Body of pancreas (tissue), 4 donors: Measurements from ENCODE around the gene NEB. TPM values are rescaled to one million over a fixed set of nuclear protein-coding genes. Genes with fewer than 3 reads are reported as not detected.

ENCODE experiments used
- ATAC-seq: fragments of 150-250 bp; one replicate; pipeline ENCODE4 v1.9.1; 2016
- DNase-seq, 4 donors: peaks; one replicate each; pipeline ENCODE4 v3.0.0-alpha.2; 2019
- H3K27ac ChIP-seq, 4 donors: fragments of 200-600 bp; sonication (generic); 1 replicate in 3 of 4; 2 replicates in 1 of 4; pipeline versions ENCODE4 v1.5.1 to v1.6.1; 2016 to 2019; ENCODE audit warnings: mild to moderate bottlenecking in 1 of 4, mixed read lengths in 1 of 4, moderate library complexity in 1 of 4
- H3K27me3 ChIP-seq, 2 donors: fragments of 200-600 bp; sonication (generic); one replicate each; pipeline ENCODE4 v1.6.0; 2016; ENCODE audit warnings: mild to moderate bottlenecking in 1 of 2
- H3K36me3 ChIP-seq, 2 donors: fragments of 200-600 bp; sonication (generic); replicated peaks in 1 of 2; 2 replicates each; pipeline ENCODE4 v1.5.1; 2016; ENCODE audit warnings: low read depth in 2 of 2; ENCODE audit not compliant: insufficient read depth in 1 of 2
- H3K4me1 ChIP-seq: fragments of 200-600 bp; sonication (generic); one replicate; pipeline ENCODE4 v1.6.0; 2016
- H3K4me3 ChIP-seq, 2 donors: fragments of 200-600 bp; sonication (generic); 1 replicate in 1 of 2; 2 replicates in 1 of 2; pipeline ENCODE4 v1.5.1; 2016 to 2019
- H3K9me3 ChIP-seq, 3 donors: fragments of 200-600 bp; sonication (generic); 1 replicate in 2 of 3; 2 replicates in 1 of 3; pipeline ENCODE4 v1.5.1; 2016
- POLR2A ChIP-seq, 3 donors: fragments of 450-650 bp; IDR thresholded peaks; one replicate each; pipeline ENCODE4 v1.6.1; 2016; ENCODE audit warnings: antibody characterized with exemption in 3 of 3, mild to moderate bottlenecking in 2 of 3
- WGBS, 2 donors: methylation state at CpG; one replicate each; pipeline ENCODE4 v1.1.5; 2017; 5-methylcytosine and 5-hydroxymethylcytosine counted together
- intact Hi-C: fragments of 100-400 bp; cut with DNase I; formaldehyde crosslinking; loops from one replicate; pipeline ENCODE4 v1.15.1; 2023
- total RNA-seq, 2 donors: library from RNA; depleted of rRNA; stranded (reverse); fragments of >200 nt; gene quantifications; one replicate each; pipeline ENCODE4 v1.1.0, GENCODE V29; 2016
- TF ChIP-seq, protein P1 (sequence below), 7 experiments: fragments of 450-650 bp in 4 of 7; fragments of 200-600 bp in 3 of 7; sonication (generic) in 3 of 7; IDR thresholded peaks; one replicate each; pipeline ENCODE4 v1.5.1; 2016 to 2019; ENCODE audit warnings: antibody characterized with exemption in 7 of 7

The NEB gene, protein sequence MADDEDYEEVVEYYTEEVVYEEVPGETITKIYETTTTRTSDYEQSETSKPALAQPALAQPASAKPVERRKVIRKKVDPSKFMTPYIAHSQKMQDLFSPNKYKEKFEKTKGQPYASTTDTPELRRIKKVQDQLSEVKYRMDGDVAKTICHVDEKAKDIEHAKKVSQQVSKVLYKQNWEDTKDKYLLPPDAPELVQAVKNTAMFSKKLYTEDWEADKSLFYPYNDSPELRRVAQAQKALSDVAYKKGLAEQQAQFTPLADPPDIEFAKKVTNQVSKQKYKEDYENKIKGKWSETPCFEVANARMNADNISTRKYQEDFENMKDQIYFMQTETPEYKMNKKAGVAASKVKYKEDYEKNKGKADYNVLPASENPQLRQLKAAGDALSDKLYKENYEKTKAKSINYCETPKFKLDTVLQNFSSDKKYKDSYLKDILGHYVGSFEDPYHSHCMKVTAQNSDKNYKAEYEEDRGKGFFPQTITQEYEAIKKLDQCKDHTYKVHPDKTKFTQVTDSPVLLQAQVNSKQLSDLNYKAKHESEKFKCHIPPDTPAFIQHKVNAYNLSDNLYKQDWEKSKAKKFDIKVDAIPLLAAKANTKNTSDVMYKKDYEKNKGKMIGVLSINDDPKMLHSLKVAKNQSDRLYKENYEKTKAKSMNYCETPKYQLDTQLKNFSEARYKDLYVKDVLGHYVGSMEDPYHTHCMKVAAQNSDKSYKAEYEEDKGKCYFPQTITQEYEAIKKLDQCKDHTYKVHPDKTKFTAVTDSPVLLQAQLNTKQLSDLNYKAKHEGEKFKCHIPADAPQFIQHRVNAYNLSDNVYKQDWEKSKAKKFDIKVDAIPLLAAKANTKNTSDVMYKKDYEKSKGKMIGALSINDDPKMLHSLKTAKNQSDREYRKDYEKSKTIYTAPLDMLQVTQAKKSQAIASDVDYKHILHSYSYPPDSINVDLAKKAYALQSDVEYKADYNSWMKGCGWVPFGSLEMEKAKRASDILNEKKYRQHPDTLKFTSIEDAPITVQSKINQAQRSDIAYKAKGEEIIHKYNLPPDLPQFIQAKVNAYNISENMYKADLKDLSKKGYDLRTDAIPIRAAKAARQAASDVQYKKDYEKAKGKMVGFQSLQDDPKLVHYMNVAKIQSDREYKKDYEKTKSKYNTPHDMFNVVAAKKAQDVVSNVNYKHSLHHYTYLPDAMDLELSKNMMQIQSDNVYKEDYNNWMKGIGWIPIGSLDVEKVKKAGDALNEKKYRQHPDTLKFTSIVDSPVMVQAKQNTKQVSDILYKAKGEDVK (N-terminal part only)
- 1 to 10 TPM; 2.3 to 3.9 TPM for total RNA-seq

DNA sequence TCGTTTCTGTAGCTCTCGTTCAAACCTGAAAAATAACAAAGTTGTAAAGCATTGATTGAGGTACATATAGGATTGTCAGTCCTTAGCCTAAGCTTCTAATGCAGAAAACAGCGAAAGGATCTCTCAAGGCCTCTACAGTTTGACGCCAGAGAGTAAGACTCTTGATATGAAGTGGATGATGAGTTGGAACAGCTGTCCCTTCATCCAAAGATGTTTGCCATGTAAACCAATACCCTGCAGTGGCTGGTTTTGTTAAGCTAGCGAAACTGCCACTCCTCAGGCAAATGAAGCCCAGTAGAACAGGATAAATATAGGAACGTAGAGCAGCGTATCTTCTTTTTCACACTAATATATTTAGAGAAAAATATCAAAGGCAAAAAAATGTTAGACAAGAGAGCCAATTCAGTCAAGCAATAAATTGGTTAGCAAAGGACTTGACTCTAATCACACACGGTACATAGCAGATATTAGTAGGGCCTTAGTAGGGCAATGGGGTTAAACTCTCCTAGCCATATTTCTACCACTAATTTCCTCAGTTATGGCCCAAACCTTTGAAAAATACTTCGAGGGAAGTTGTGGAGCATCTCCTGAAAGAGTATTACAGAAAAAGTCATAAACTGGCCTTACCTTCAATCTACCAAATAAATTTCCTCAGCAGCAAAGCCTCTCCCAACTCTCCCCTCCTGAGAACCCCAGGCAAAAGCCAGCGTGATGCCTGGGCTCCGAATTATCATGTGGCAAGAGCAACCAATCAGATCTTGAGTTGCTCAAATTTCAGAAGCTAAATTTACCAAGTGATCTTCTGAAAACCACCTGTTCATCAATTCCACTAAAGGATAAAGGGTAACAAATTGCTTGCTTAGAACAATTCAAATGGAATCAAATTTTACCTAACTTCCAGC is at the start of gene NEB:
Gene NEB (minus strand): TSS at position 706 of the 902 bp plus-strand sequence. CDS start 1,320 bp downstream, outside the sequence.
- no peaks in the 10 kb centered on the region for H3K36me3 ChIP-seq
- H3K9me3 ChIP-seq: peaks cover 0 to 4% (median 0%) of the 10 kb centered on the region in 3 donors
- intact Hi-C loops: no loop called here
- ATAC-seq (no peak), DNase-seq (no peak)
- TF ChIP-seq, protein P1, sequence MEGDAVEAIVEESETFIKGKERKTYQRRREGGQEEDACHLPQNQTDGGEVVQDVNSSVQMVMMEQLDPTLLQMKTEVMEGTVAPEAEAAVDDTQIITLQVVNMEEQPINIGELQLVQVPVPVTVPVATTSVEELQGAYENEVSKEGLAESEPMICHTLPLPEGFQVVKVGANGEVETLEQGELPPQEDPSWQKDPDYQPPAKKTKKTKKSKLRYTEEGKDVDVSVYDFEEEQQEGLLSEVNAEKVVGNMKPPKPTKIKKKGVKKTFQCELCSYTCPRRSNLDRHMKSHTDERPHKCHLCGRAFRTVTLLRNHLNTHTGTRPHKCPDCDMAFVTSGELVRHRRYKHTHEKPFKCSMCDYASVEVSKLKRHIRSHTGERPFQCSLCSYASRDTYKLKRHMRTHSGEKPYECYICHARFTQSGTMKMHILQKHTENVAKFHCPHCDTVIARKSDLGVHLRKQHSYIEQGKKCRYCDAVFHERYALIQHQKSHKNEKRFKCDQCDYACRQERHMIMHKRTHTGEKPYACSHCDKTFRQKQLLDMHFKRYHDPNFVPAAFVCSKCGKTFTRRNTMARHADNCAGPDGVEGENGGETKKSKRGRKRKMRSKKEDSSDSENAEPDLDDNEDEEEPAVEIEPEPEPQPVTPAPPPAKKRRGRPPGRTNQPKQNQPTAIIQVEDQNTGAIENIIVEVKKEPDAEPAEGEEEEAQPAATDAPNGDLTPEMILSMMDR (IDR thresholded peaks at IDR 0.05): no peak
- no peak for TF ChIP-seq POLR2A (IDR thresholded peaks at IDR 0.05)
- no peaks in the 10 kb centered on the region for H3K27me3 ChIP-seq
- 81 to 82% methylated on average over 11 of the region's 11 CpGs for WGBS, 2 donors
- no peak within 1 kb of the TSS for H3K4me3 ChIP-seq
- no peak within 1 kb of the TSS for H3K27ac ChIP-seq
- H3K4me1 ChIP-seq: peaks cover 2% of the 10 kb centered on the region

DNA sequence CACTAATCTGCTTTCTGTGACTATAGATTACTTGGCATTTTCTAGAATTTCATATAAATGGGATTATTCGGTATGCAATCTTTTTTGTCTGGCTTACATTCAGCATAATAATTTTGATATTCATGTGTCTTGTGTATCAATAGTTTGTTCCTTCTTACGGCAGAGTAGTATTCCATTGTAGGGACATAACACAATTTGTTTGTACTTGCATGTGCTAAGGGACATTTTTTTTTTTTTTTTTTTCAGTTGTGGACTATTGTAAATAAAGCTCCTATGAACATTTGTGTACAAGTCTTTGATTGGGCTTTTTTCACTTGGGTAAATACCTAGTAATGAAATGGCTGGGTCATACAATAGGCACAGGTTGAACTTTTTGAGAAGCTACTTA is 48.9 kb upstream of the NEB start:
- DNase-seq (no peak), ATAC-seq (no peak)
- Histone ChIP-seq H3K36me3 (peaks cover 5 to 6% of the 10 kb centered on the region in 2 donors), H3K9me3 (no peaks in the 10 kb centered on the region), H3K4me1 (no peaks in the 10 kb centered on the region), H3K27ac (no peak overlapping the region), H3K4me3 (no peak overlapping the region), H3K27me3 (no peaks in the 10 kb centered on the region)
- no peak for TF ChIP-seq POLR2A (IDR thresholded peaks at IDR 0.05)
- TF ChIP-seq, protein P1 (IDR thresholded peaks at IDR 0.05): no peak
- intact Hi-C loops: no loop called here
- WGBS, 2 donors: 96 to 99% methylated on average over 2 of the region's 2 CpGs

DNA sequence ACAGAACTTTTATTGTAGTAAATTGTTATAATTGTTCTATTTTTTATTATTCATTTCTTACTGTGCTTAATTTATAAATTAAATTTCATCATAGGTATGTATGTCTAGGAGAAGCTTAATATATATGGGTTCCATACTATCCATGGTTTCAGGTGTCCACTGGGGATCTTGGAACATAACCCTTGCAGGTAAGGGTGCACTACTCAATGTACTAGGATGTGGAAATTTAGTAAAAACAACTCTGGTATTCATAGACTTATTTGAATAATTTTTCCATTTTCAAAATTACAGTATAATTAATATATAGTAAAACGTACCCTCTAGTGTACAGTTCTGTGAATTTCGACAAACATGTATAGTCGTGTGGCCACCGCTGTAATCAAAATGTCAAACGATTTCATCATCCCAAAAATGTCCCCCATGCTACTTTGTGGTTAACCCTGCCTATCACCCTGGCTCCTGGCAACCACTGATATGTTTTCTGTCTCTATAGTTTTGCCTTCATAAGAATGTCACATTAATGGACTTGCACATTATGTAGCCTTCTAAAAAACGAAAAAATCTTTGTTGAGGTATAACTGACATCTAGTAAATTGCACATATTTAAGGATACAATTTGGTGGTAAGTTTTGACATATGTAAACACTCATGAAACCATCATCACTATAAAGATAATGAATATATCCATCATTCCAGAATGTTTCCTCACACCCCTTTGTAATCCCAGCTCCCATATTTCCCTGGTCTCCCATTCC is 48.3 kb upstream of the NEB start:
- Histone ChIP-seq H3K36me3 (peaks cover 5 to 6% of the 10 kb centered on the region in 2 donors), H3K27ac (no peak overlapping the region), H3K9me3 (no peaks in the 10 kb centered on the region), H3K27me3 (no peaks in the 10 kb centered on the region), H3K4me1 (no peaks in the 10 kb centered on the region), H3K4me3 (no peak overlapping the region)
- intact Hi-C loops: no loop called here
- DNase-seq (no peak), ATAC-seq (no peak)
- TF ChIP-seq, protein P1 (IDR thresholded peaks at IDR 0.05): no peak
- no peak for TF ChIP-seq POLR2A (IDR thresholded peaks at IDR 0.05)
- WGBS, 2 donors: 85 to 91% methylated on average over 6 of the region's 6 CpGs
